Skeletal muscle cell (primary cell): ENCODE measurements around the gene TNFRSF11A.

ENCODE experiments used
- DNase-seq: peaks from one replicate; pipeline ENCODE4 v3.0.0-alpha.2; 2010; ENCODE audit warnings: low read depth
- H3K4me3 ChIP-seq: 2 replicates; pipeline ENCODE4 v1.5.1; 2011; ENCODE audit warnings: low read depth, mild to moderate bottlenecking, control low read depth, low read length, moderate library complexity

Gene TNFRSF11A

GRCh38 chr18:62339106-62339988 is 14.2 kb downstream of the TNFRSF11A start:
- H3K4me3 ChIP-seq = no peak overlapping the region
- DNase-seq = peak; percentile 19

GRCh38 chr18:62340996-62341395 is 15.9 kb downstream of the TNFRSF11A start:
- H3K4me3 ChIP-seq = no peak overlapping the region
- DNase-seq = no peak

GRCh38 chr18:62341473-62341872 is 16.4 kb downstream of the TNFRSF11A start:
- H3K4me3 ChIP-seq = no peak overlapping the region
- no peak for DNase-seq

GRCh38 chr18:62342884-62343283 is 17.8 kb downstream of the TNFRSF11A start:
- DNase-seq = no peak
- H3K4me3 ChIP-seq = no peak overlapping the region

GRCh38 chr18:62343316-62343715 is 18.2 kb downstream of the TNFRSF11A start:
- no peak overlapping the region for H3K4me3 ChIP-seq
- DNase-seq = no peak

- no peak for DNase-seq
- H3K4me3 ChIP-seq = no peak overlapping the region
Observed at GRCh38 chr18:62345909-62346308, 20.8 kb downstream of the TNFRSF11A start.

GRCh38 chr18:62346333-62347088 is 21.4 kb downstream of the TNFRSF11A start:
- no peak for DNase-seq

GRCh38 chr18:62347089-62347506 is 22.0 kb downstream of the TNFRSF11A start:
- no peak for DNase-seq
- H3K4me3 ChIP-seq = no peak overlapping the region

More at GRCh38 chr18:62346333-62347088, 21.4 kb downstream of the TNFRSF11A start:
- no peak overlapping the region for H3K4me3 ChIP-seq

- no peak overlapping the region for H3K4me3 ChIP-seq
- DNase-seq = no peak
Observed at GRCh38 chr18:62348474-62348873, 23.4 kb downstream of the TNFRSF11A start.

- DNase-seq = no peak
- H3K4me3 ChIP-seq = no peak overlapping the region
Observed at GRCh38 chr18:62353170-62353569, 28.1 kb downstream of the TNFRSF11A start.

GRCh38 chr18:62354151-62354550 is 29.0 kb downstream of the TNFRSF11A start:
- DNase-seq = no peak
- no peak overlapping the region for H3K4me3 ChIP-seq

- no peak overlapping the region for H3K4me3 ChIP-seq
- no peak for DNase-seq
Observed at GRCh38 chr18:62357079-62357719, 32.1 kb downstream of the TNFRSF11A start.

- H3K4me3 ChIP-seq = no peak overlapping the region
- no peak for DNase-seq
Observed at GRCh38 chr18:62360805-62361204, 35.7 kb downstream of the TNFRSF11A start.

- H3K4me3 ChIP-seq = no peak overlapping the region
- no peak for DNase-seq
Observed at GRCh38 chr18:62361288-62361687, 36.2 kb downstream of the TNFRSF11A start.

- no peak overlapping the region for H3K4me3 ChIP-seq
Observed at GRCh38 chr18:62364558-62364957, 39.4 kb downstream of the TNFRSF11A start.

GRCh38 chr18:62365420-62365819 is 40.3 kb downstream of the TNFRSF11A start:
- no peak for DNase-seq
- H3K4me3 ChIP-seq = no peak overlapping the region

More at GRCh38 chr18:62364558-62364957, 39.4 kb downstream of the TNFRSF11A start:
- no peak for DNase-seq

GRCh38 chr18:62366992-62367391 is 41.9 kb downstream of the TNFRSF11A start:
- no peak for DNase-seq
- H3K4me3 ChIP-seq = no peak overlapping the region

- no peak overlapping the region for H3K4me3 ChIP-seq
Observed at GRCh38 chr18:62368100-62368499, 43.0 kb downstream of the TNFRSF11A start.

GRCh38 chr18:62369129-62369644 is 44.1 kb downstream of the TNFRSF11A start:
- no peak overlapping the region for H3K4me3 ChIP-seq

More at GRCh38 chr18:62368100-62368499, 43.0 kb downstream of the TNFRSF11A start:
- no peak for DNase-seq

GRCh38 chr18:62370366-62370765 is 45.3 kb downstream of the TNFRSF11A start:
- H3K4me3 ChIP-seq = no peak overlapping the region
- no peak for DNase-seq

More at GRCh38 chr18:62369129-62369644, 44.1 kb downstream of the TNFRSF11A start:
- DNase-seq = no peak
